Astrocyte (in vitro differentiated cells and primary cell): ENCODE measurements around the gene SAA1.

Source experiments
- EZH2 ChIP-seq: IDR thresholded peaks from 2 replicates; pipeline ENCODE4 v1.6.1; 2012; ENCODE audit warnings: mild to moderate bottlenecking, low read length, inconsistent platforms; ENCODE audit not compliant: insufficient read depth
- TF ChIP-seq, protein P1 (sequence below): IDR thresholded peaks from 2 replicates; pipeline ENCODE4 v1.5.1; 2011; ENCODE audit warnings: low read depth, mild to moderate bottlenecking, inconsistent platforms, low read length, moderate library complexity; ENCODE audit not compliant: insufficient read depth

DNA sequence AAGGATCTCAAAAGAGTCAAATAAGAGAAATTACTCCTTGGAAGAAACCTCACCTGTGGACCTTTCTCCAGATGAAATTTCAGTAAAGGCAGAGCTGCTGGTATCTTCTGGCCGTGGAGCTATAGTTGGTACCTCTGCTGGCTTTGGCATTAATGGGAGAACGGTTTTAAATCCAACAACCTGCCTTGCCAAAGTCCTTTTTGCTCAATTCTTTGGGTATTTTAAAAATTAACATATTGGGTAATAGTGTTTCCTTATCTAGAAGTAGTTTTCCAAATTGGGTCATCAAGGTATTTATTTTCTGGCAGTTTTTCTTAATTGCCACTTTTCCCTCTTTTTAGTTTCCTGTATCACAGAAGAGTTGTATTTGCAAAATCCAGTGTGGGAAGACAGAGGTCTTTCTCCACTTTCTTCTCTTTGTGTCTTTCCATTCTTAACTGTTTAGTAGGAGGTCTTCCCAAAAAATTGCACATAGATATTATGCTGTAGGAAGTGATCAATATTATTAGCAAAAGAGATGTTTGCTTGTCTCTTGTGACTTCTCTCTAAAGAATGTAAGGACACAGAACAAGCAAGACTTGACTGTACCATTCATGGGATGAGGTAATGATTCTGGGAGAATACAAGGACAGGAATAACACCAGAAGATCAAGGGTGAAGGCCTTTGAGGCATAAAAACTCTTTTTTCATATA, 29.3 kb upstream of the SAA1 start, which contains the start of gene SAA4:
- TF ChIP-seq, protein P1, sequence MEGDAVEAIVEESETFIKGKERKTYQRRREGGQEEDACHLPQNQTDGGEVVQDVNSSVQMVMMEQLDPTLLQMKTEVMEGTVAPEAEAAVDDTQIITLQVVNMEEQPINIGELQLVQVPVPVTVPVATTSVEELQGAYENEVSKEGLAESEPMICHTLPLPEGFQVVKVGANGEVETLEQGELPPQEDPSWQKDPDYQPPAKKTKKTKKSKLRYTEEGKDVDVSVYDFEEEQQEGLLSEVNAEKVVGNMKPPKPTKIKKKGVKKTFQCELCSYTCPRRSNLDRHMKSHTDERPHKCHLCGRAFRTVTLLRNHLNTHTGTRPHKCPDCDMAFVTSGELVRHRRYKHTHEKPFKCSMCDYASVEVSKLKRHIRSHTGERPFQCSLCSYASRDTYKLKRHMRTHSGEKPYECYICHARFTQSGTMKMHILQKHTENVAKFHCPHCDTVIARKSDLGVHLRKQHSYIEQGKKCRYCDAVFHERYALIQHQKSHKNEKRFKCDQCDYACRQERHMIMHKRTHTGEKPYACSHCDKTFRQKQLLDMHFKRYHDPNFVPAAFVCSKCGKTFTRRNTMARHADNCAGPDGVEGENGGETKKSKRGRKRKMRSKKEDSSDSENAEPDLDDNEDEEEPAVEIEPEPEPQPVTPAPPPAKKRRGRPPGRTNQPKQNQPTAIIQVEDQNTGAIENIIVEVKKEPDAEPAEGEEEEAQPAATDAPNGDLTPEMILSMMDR, result no peak
- TF ChIP-seq EZH2, result no peak
